Stimulated activated CD8-positive, alpha-beta memory T cell treated with anti-CD3 and anti-CD28 coated beads, Interleukin-7, amount 100 ng/mL, for 24 hours (primary cell): ENCODE measurements around the gene CLIP1.
"Not testable (repeated sequence)": the region's sequence is repeated elsewhere in the genome, so short reads cannot be mapped to it uniquely, and the experiment has no call there.

Source experiments
- DNase-seq: peaks from one replicate; pipeline ENCODE4 v3.0.0-alpha.2; 2020; ENCODE audit warnings: low read depth

CLIP1 gene

DNA sequence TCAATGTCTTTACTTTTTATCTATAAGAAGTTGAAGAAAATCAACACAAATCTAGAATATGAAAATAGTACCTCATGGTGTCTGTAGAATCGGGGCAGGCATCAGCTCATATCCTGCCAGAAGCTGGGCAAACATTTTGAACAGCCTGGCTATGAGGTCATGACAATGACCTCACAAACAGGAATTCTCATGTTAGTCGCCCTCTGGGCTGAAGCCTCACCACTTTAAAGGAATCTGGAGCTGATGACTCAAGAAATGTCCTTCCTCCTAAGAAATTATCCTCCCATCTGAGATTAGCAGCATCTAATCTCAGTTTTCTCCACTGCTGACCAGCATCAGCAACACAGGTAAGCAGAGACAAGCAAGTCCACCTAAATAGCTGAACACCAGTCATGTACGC is 27.1 kb downstream of the CLIP1 start:
- DNase-seq: no peak

DNA sequence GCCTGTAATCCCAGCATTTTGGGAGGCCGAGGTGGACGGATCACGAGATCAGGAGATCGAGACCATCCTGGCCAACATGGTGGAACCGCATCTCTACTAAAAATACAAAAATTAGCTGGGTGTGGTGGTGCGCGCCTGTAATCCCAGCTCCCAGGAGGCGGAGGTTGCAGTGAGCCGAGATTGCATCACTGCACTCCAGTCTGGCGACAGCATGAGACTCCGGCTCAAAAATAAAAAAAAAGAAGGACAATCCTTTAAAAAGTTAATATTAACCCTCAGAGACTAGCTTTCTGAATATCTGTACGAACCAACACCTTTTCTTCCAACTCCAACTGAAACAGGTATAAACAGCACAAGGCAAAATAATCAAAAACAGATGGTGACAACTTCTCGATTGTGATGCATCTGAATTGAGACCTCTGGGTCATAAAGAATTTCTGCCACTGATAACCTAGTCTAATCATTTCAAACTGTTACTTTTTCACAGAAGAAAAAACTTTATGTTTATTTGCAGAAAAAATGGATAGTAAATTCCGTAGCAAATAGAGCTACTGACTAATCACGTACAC is 27.8 kb downstream of the CLIP1 start:
- no peak for DNase-seq

DNA sequence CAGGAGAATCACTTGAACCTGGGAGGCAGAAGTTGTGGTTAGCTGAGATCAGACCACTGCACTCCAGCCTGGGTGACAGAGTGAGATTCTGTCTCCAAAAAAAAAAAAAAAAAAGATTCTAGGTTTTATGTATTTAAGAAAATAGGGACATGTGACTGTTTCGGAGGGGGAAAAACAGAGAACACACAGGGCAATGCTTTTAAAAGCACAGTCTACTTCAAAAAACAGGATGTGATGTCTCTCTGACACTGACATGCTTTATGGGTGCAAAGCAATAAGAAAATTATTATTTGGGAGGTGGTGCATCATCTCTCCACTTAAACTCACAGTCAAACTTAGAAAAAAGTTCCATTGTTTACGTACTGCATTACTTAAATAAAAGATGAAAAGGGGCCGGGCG is 28.7 kb downstream of the CLIP1 start:
- DNase-seq: no peak

DNA sequence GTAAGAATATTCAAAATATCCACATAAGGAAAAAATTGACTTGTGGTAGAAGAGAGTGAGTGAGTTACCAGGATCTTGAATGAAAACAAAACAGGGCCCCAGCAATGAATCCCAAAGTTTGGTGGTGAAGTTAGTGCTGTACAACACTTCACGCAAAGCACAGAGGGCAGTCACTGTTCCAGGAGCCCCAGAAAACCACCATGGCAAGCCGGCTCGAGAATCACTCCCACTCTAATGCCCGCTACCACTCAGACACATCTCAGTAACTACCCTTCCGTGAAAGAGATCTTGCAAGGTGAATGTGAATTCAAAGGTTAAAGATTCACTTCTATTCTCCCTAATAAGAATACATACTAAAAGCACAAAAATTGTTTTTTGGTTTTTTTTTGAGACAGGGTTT is 30.1 kb downstream of the CLIP1 start:
- DNase-seq: no peak

DNA sequence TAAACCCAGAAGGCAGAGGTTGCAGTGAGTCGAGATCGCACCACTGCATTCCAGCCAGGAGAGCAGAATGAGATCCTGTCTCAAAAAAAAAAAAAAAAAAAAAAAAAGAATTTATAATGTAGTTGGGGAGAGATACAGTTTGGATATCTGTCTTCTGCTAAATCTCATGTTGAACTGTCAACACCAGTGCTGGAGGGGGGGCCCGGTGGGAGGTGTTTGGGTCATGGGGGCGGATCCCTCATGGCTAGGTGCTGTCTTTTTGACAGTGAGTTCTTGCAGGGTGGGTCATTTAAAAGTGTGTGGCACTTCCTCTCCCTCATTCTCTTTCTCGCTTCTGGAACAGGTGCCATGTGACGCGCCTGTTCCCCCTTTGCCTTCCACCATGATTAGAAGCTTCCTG is 32.8 kb downstream of the CLIP1 start:
- DNase-seq: no peak

DNA sequence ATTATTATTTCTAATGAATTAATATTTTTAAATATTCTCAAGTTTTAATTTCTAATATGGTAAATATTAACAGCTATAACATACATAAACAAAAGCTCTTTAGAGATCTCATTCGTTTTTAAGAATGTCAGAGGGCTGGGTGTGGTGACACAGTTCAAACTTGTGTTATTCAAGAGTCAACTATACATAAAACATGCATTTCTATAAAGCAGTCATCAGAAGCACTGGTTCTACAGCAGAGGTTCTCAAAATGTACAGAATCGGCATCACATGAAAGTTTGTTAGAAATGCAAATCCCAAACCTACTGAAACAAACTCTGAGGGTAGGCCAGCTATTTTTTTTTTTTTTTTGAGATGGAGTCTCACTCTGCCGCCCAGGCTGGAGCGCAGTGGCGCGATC is 34.6 kb downstream of the CLIP1 start:
- DNase-seq: no peak

DNA sequence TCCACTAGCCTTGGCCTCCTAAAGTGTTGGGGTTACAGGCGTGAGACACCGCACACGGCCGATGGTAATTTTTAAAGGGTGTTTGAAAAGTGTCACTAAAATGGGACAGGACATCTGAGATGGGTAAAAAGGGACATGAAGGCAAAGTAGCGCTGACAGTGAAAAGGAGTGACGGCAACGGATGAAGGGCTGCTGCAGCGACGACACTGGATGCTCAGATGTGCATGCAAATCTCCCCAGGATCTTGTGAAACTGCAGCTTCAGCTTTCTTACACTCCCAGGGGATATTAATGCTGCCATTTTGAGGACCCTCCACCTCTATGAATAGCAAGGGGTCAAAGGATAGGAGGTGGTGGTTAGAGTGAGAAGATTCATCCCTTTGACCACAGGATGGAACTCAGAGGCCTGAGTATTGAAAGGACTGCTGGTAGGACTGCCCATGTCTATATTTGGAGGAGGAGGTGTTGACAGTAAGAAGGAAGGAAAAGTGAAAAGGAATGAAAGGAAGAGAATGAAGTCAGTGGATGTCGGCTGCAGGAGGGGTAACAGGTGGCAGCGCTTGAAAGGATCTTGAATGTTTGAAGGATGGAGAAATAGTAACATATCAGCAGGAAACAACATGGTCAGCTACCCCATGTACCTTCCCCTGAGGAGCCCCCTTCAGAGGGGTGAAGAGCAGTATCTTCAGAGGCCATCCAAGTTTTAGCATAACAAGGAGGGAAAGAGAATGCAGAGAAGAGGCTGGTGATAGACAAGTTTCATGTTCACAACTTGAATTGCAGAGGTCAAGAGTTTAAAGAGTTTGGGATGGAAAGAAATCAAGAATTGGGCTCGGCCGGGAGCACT is 37.1 kb downstream of the CLIP1 start:
- DNase-seq: no peak

DNA sequence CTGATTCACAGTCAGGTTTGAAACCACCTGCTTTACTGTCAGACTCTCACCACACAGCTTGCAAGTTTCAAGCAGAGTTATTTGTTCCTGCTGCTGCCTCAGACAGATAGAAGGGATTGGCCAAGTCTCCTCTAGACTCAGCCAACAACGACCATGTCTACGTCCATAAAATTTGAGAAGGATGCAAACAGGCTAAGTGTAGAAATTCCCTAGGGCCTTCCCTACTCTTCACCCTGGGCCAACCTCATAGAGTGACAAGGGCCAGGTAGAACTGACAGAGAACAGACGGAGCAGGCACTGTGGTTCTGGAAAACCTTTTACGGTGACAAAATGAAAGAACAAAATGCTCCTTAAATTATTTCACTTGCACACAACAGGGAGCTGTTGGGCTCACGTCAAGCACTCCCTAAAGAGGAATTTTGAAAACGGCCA is 39.5 kb downstream of the CLIP1 start:
- DNase-seq: no peak

DNA sequence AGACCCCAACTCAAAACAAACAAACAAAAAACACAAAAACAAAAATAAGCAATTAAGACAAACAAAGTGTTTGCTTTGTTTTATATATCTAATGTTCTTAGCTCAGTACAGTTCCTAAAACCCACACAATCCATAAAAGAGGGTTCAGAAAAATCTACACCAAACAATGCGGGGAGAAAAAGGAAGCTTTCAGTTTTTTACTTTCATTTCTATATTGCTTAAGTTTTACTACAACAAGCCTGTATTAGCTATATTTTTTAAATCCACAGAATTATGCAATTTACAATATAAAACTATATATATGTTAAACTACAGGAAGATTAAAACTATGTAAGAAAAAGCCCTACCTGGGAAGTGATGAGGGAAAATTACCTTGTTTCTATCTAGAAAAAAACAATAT is 41.4 kb downstream of the CLIP1 start:
- no peak for DNase-seq

DNA sequence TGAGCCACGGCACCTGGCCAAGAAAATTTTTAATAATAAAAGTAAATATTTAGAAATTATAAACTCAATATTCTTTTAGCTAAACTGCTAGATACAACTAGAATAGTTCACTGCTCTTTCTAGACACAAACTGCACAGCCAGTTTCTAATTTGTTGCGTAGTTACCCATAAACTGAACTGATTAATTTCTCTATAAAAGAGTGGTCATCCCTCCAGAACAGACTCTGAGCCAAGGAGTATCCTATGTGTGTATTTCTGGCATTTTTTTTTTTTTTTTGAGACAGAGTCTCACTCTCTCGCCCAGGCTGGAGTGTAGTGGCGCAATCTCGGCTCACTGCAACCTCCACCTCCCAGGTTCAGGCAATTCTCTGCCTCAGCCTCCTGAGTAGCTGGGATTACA is 45.7 kb downstream of the CLIP1 start:
- not testable (repeated sequence) for DNase-seq

DNA sequence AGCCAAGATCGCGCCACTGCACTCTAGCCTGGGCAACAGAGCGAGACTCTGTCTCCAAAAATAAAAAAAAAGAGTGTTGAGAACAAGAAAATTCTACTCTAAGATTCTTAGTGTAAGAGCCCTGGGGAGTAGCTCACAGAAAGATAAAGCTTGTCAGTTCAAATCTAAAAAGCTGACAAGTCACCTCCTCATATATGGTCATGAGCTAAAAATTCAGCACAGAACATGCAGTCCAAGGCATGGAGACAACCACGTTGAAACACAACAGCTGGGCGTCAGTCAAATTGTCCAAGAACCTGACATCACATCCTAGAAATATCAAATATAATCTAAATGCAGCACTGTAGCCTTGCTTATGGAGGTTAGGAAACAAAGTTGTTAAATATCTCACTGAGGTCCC is 47.8 kb downstream of the CLIP1 start:
- no peak for DNase-seq

DNA sequence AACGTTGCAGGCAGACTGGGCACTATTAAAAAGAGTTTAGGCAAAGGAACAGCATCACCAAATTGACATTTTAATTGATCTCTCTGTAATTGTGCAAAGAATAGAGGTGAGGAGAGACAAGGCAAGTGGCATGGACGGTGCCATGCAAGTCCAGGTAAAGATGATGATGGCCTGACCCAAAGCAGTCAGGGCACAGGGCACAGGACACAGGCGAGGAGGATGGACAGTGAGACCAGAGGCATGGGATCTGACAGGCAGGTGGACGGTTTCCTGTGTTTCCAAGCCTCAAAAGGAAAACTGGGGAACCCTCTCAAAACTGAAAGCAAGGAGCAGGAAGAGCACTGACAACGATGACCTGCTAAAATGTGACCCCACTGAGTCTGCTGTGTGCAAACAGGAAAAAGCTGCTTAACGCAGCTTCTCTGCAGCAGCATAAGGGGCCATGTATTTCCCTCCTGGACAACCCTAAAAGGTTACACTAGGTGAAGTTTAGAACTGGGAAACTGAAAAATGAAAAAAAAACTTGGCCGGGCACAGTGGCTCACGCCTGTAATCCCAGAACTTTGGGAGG is 50.9 kb downstream of the CLIP1 start:
- DNase-seq: no peak

DNA sequence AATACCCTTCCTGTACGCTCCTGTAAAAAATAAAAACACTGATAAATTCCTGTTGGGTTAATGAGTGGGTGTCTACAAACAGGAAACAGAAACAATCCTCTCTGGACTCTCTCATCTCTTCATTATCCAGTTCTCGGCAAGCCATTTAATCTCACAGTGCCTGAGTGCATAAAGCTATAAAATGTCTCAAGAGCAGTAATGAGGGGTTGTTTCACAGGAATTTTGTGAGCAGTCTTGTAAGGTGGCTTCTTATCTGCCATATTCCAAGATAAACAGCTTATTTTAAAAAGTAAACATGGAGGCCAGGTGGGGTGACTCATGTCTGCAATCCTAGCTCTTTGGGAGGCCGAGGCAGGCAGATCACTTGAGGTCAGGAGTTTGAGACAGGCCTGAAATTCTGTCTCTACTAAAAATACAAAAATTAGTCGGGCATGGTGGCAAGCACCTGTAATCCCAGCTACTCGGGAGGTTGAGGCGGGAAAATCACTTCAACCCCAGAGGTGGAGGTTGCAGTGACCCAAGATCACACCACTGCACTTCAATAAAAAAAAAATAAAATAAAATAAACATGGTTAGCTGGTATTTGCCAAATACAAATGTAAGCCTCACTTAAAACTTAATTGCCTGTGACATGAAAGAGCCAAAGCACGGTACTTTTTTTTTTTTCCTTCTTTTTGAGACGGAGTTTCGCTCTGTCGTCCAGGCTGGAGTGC is 54.0 kb downstream of the CLIP1 start:
- no peak for DNase-seq

DNA sequence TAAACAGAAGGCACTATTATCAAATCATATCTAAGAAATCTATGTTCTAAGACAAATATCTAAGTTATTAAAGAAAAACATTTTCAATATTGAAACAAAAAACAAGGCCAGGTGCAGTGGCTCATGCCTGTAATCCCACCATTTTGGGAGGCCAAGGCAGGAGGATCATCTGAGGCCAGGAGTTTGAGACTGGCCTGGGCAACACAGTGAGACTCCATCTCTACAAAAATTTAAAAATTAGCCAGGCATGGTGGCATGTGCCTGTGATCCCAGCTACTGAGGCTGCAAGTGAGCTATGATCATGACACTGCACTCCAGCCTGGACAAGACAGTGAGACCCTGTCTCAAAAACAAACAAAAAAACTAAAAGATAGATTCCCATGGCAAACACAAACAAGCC is 54.8 kb downstream of the CLIP1 start:
- not testable (repeated sequence) for DNase-seq

DNA sequence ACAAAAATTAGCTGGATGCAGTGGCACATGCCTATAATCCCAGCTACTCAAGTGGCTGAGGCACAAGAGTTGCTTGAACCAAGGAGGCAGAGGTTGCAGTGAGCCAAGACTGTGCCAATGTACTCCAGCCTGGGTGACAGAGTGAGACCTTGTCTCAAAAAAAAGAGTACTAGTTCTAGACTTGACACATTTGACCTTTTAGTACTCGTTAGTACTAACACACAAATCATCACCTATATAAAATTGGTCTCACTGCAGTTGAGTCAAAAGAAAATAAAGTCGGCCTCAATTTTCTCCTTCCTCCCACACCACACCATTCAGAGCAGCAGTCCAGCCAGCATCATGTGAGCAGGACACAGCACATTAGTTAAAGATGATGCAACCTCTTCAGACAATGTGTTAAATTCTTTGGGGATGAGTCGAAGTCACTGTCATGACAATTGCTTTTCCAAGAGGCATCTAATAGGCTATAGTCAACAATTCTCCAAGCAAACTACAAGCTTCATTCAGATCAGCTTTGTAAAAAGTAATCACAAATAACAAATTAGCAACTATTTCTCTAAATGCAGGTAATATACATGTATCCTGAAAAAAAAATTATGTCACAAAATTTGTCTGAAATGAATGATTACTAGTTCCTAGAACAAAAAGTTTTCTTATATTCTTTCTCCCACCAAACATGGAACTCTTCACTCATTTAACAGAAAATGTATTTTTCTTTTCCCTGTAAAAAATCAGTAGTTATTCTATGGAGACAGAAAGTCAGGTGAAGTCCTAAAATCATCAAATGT is 55.6 kb downstream of the CLIP1 start:
- DNase-seq: no peak

DNA sequence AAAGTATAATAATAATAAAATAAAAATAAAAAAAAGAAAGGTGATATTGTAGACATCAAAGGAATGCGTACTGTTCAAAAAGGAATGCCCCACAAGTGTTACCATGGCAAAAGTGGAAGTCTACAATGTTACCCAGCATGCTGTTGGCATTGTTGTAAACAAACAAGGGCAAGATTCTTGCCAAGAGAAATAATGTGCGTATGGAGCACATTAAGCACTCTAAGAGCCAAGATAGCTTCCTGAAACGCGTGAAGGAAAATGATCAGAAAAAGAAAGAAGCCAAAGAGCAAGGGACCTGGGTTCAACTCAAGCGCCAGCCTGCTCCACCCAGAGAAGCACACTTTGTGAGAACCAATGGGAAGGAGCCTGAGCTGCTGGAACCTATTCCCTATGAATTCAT is 57.2 kb downstream of the CLIP1 start:
- not testable (repeated sequence) for DNase-seq

DNA sequence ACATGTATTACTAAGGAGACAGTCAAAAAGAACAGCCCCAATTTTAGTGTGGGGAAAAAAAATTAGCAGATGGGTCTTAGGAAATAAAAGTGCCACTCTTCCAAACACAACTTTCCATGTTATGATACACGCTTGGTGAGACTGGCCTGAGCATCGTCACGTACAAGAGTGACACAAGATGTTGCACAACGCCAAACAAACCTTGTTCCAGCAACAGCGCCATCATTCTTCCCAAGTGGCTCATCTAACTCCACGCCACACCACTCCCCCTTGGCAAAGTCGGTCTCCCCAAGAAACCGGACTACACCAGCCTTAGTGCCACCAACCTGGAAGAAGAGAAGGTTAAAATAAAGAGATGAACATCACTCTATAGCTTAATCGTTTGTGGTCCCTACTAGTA is 58.7 kb downstream of the CLIP1 start:
- no peak for DNase-seq

DNA sequence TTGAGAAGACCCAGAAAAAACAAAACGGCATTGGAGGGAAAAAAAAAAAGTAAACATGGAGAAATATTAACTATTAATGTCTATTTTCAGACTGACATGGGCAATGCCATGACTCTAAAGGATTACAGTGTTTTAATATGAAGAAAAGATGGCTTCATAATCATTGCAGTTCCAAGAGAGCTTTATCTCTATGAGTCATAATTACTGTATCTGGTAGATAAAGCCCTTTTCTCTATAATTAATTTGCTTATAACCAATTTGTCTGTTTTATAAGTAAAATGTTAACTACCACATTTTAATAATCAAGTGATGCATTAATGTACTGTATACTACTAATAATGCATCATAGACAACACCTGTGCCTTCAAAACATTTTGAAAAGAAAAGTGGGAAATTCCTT is 59.7 kb downstream of the CLIP1 start:
- DNase-seq: no peak

DNA sequence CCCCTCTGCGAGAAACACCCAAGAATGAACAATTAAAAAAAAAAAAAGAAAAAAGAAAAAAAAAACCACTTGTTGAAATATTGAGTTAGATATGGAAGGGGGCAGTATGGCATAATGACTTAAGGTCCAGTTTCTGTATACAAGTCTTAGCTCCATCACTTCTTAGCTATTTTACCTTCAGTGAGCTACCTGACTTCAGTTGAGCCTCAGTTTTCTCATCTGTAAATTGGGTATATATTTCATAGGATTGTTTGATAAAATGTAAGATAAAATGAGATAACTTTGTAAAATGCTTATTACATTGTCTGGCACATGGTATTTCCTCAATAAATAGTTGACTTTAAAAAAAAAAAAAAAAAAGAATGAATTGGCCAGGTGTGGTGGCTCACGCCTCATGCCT is 64.1 kb downstream of the CLIP1 start:
- not testable (repeated sequence) for DNase-seq

DNA sequence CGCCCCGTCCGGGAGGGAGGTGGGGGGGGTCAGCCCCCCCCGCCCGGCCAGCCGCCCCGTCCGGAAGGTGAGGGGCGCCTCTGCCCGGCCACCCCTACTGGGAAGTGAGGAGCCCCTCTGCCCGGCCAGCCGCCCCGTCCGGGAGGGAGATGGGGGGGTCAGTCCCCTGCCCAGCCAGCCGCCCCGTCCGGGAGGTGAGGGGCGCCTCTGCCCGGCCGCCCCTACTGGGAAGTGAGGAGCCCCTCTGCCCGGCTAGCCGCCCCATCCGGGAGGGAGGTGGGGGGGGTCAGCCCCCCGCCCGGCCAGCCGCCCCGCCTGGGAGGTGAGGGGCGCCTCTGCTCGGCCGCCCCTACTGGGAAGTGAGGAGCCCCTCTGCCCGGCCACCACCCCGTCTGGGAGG is 64.9 kb downstream of the CLIP1 start:
- not testable (repeated sequence) for DNase-seq

DNA sequence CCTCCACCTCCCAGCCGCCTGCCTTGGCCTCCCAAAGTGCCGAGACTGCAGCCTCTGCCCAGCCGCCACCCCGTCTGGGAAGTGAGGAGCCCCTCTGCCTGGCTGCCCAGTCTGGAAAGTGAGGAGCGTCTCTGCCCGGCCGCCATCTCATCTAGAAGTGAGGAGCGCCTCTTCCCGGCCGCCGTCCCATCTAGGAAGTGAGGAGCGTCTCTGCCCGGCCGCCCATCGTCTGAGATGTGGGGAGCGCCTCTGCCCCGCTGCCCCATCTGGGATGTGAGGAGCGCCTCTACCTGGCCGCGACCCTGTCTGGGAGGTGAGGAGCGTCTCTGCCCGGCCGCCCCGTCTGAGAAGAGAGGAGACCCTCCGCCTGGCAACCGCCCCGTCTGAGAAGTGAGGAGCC is 65.5 kb downstream of the CLIP1 start:
- DNase-seq: not testable (repeated sequence)

DNA sequence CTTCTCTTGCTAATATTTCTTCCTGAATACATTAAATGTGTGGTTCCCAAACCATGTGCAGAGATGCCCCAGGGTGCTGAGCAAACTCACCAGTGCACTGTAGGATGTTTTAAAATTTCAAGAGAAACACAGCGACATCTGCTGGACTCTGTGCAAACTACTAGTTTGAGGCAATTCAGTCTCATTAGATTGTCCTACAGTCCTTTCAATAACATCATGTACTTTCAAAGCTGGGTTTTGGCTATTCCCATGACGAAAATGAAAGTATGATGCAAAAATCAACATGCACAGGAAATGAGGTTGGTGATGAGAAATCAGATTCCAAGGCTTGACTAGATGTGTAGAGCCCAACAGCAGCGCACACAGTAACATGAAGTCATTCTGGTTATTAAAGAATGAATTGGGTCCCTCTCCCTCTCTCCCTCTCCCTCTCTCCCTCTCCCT is 66.3 kb downstream of the CLIP1 start:
- DNase-seq: peak; percentile 13
